Colonic mucosa (tissue), 4 donors: ENCODE data around the gene NECTIN1. TPM values are rescaled to one million over a fixed set of nuclear protein-coding genes. Genes with fewer than 3 reads are reported as not detected.

ENCODE experiments used
- DNase-seq: peaks from one replicate; pipeline ENCODE4 v3.0.0-alpha.2; 2020
- H3K27ac ChIP-seq: fragments of 200-600 bp; one replicate; pipeline ENCODE4 v1.8.0; 2021
- H3K27me3 ChIP-seq: fragments of 200-600 bp; one replicate; pipeline ENCODE4 v1.8.0; 2021
- H3K36me3 ChIP-seq: fragments of 200-600 bp; one replicate; pipeline ENCODE4 v1.8.0; 2021
- H3K4me1 ChIP-seq: fragments of 200-600 bp; one replicate; pipeline ENCODE4 v1.8.0; 2021; ENCODE audit warnings: mild to moderate bottlenecking
- H3K4me3 ChIP-seq: fragments of 200-600 bp; one replicate; pipeline ENCODE4 v1.8.0; 2021
- H3K9ac ChIP-seq, 2 donors: one replicate each; pipeline ENCODE4 v1.7.0; 2013; ENCODE audit warnings: control low read depth in 2 of 2, low read depth in 2 of 2, low read length in 2 of 2
- H3K9me3 ChIP-seq: fragments of 200-600 bp; one replicate; pipeline ENCODE4 v1.8.0; 2021
- intact Hi-C: fragments of 100-400 bp; cut with DNase I; formaldehyde crosslinking; loops from one replicate; pipeline ENCODE4 v1.14.1; 2022
- total RNA-seq, 2 donors: library from RNA; stranded (reverse); fragmentation: NEBNext Ultra II Directional in 1 of 2; extraction: Animal tissue kit (Norgen Biotek cat#: 25700) in 1 of 2; gene quantifications; one replicate each; pipeline ENCODE4 v1.2.1, GENCODE V29; 2021
- TF ChIP-seq, protein P1 (sequence below): fragments of 200-600 bp; IDR thresholded peaks from one replicate; pipeline ENCODE4 v1.8.0; 2022; ENCODE audit warnings: antibody characterized with exemption, mild to moderate bottlenecking
- donor health status: healthy.
- donor health status: DM: no; HTN: no; CAD: no.
- donor health status: DM: no; HTN: no; CAD: no.

The NECTIN1 gene
- total RNA-seq, 2 donors from 2014 or later = 53.0 to 59.9 TPM

DNA sequence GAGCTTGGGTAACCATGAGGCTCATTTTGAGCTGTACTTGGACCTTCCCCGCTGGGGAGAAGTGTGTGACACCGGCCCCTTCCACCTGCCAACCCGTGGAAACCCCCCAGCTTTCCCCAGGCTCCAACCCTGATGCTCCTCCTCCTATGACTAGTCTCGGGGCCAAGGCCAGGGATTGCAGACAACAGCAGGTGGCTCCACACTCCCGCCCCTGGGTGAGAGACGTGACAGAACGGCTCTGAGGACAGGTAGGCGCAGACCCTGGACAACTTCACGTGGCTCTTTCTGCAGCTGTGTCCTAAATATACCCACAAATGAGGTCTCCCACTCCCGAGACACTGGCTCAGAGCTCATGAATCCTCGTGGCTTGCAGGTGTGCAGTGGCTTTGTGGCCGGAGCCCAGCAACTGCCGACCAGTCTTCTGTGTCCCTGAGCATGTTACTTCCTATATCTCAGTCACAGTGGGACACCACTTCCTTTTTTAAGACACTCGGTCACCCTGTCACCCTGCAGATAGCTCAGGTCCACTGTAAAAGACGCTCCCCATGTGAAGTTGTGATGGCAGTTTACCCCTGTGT is 55.2 kb downstream of the NECTIN1 start:
- Histone ChIP-seq H3K27ac (no peak overlapping the region), H3K27me3 (no peaks in the 10 kb centered on the region), H3K9ac (no peak overlapping the region), H3K4me3 (no peak overlapping the region), H3K36me3 (no peaks in the 10 kb centered on the region), H3K9me3 (no peaks in the 10 kb centered on the region), H3K4me1 (no peaks in the 10 kb centered on the region)
- peak; percentile 25 for DNase-seq
- TF ChIP-seq, protein P1, sequence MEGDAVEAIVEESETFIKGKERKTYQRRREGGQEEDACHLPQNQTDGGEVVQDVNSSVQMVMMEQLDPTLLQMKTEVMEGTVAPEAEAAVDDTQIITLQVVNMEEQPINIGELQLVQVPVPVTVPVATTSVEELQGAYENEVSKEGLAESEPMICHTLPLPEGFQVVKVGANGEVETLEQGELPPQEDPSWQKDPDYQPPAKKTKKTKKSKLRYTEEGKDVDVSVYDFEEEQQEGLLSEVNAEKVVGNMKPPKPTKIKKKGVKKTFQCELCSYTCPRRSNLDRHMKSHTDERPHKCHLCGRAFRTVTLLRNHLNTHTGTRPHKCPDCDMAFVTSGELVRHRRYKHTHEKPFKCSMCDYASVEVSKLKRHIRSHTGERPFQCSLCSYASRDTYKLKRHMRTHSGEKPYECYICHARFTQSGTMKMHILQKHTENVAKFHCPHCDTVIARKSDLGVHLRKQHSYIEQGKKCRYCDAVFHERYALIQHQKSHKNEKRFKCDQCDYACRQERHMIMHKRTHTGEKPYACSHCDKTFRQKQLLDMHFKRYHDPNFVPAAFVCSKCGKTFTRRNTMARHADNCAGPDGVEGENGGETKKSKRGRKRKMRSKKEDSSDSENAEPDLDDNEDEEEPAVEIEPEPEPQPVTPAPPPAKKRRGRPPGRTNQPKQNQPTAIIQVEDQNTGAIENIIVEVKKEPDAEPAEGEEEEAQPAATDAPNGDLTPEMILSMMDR = no peak
- intact Hi-C loops = no loop called here

DNA sequence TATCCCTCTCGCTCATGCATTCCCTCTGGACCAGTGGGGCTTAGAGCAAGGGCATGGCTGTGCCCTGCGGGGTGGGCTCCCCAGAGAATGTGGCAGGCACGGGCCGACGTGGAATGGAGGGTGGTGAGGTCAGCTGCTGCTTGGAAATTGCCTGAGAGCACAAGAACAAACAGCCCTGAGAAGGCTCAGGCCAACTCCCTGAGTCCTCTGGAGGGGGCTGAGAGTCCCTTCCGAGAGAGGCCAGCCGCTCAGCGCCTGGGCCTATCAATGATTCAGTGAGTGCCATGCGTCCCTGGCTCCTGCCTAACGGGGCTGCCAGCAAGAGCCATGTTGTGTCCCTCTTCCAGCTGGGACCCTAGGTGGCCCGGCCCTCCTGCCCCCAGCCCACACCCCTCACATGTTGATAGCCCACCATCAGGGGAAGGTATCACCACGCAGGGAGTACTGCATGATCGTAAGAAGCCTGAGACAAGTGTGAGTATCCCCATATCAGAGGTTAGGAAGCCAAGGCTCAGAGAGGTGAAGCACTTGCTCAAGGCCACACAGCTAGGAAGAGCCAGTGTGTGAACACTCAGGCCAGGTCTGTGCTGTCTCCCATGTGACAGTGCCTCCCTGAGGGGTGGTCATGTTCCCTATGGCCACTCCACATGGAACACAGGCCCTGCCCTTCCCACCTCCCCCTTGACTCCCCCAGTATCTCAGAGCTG is 55.8 kb downstream of the NECTIN1 start:
- intact Hi-C loops = no loop called here
- H3K9ac ChIP-seq = no peak overlapping the region
- TF ChIP-seq, protein P1 = no peak
- H3K4me3 ChIP-seq = no peak overlapping the region
- no peaks in the 10 kb centered on the region for H3K4me1 ChIP-seq
- H3K27ac ChIP-seq = no peak overlapping the region
- H3K36me3 ChIP-seq = no peaks in the 10 kb centered on the region
- no peak for DNase-seq
- H3K27me3 ChIP-seq = no peaks in the 10 kb centered on the region
- H3K9me3 ChIP-seq = no peaks in the 10 kb centered on the region

DNA sequence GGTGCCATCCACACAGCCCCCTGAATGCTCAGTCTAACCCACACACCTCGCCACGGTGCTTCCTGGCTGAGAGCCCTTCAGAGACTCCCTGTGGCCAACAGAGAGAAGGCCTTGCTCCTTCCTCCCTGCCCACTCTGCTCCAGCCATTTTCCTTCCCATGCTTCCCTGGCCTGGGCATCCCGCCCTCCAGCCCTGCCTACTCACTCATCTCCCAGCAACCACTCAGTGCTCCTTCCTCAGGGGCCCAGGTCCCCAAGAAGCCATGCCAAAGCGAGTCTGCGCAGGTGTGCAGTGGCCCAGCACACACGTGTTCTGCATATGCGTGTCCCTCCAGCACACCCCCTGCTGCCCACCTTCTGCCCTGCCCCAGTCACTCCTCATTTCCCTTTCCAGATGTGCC is 56.4 kb downstream of the NECTIN1 start:
- Histone ChIP-seq H3K36me3 (no peaks in the 10 kb centered on the region), H3K4me3 (no peak overlapping the region), H3K9me3 (no peaks in the 10 kb centered on the region), H3K4me1 (no peaks in the 10 kb centered on the region), H3K27me3 (no peaks in the 10 kb centered on the region), H3K27ac (no peak overlapping the region), H3K9ac (no peak overlapping the region)
- no peak for DNase-seq
- intact Hi-C loops = no loop called here
- TF ChIP-seq, protein P1 = no peak

DNA sequence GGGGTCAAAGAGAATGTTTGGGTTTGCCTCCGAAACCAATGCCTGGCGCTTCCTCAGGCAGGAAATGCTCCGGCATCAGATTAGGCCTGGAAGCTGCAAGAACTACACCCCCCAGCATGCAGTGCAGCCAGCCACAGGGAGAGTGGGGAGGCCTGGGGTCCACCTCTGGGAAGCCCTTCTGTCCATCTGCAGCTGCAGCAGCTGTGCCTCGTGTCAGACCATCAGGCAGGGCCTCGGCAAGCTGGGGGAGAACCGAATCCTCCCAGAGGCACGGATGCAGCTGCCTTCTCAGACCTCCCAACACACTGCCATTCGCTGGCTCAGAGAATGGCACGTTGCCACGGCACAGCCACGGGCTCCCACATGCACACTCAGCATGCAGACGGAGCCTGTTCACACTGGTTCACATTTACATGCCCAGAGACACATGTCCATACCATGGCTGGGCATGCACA is 57.4 kb downstream of the NECTIN1 start:
- Histone ChIP-seq H3K27ac (no peak overlapping the region), H3K9me3 (no peaks in the 10 kb centered on the region), H3K4me1 (no peaks in the 10 kb centered on the region), H3K27me3 (no peaks in the 10 kb centered on the region), H3K36me3 (no peaks in the 10 kb centered on the region), H3K4me3 (no peak overlapping the region), H3K9ac (no peak overlapping the region)
- TF ChIP-seq, protein P1 = no peak
- intact Hi-C loops = no loop called here
- DNase-seq = no peak

DNA sequence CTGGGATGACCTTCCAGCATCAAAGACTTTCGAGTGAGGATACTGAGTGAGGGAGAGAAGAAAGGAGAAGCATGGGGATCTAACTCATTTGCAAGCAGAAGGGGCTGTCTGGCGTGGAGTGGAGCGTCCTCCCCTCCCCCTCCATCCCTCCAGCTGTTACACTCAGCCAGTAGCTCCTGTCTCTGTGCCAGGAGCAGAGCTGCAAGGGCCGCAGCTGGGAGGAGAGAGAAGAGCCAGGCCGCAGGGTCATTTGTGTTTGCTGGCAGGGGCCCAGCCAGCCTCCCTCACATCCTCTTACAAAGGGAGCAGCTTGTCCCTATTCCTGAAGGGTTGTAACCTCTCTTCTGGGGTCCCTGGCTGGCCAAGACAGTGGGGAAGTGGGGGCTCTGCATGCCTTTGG is 57.9 kb downstream of the NECTIN1 start:
- Histone ChIP-seq H3K27me3 (no peaks in the 10 kb centered on the region), H3K4me3 (no peak overlapping the region), H3K4me1 (no peaks in the 10 kb centered on the region), H3K36me3 (no peaks in the 10 kb centered on the region), H3K27ac (no peak overlapping the region), H3K9me3 (no peaks in the 10 kb centered on the region), H3K9ac (no peak overlapping the region)
- TF ChIP-seq, protein P1 = no peak
- intact Hi-C loops = no loop called here
- peak; percentile 45 for DNase-seq
